Mesangial cell (primary cell): ENCODE results near the gene EPHA5. TPM values are rescaled to one million over a fixed set of nuclear protein-coding genes. Genes with fewer than 3 reads are reported as not detected.

Experiments
- total RNA-seq: library from RNA; depleted of rRNA; stranded (reverse); fragments of >200 nt; gene quantifications from 2 replicates; pipeline ENCODE4 v1.2.3, GENCODE V29; 2015

Gene EPHA5
- 0.25 and 0.49 TPM in 2 replicates for total RNA-seq

DNA sequence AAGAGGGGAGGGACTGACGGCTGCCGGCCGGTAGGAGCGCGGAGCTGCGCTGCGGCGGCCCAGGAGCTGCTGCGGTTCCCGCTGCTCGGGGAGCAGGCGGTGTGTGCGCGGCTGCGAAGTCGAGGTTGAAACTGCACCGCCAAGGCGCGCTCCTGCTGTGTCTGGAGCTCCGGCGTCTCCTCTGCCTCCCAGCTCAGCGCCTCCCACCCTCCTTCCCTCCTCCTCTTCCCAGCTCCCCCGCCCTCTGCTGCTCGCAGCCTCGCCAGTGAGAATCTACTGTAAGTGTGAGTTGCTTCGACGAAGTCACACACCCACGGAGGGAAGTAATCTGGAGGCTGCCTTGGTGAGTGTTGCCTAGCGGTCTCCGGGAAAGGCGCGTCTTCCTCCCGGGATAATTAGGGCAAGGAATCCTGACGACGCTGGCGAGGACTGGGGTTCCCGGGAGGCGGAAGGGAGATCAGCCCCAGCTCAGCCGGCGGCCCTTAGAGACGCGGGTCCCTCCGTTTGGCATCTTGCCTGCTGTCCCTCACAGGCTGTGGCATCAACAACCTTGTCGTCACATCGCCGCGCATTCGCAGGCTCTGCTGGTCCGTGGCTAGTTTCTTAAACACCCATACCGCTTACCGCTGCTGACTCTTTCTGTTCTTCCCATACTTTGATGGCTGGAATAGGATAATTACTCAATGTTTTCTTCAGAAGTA lies at the start of gene EPHA5:
Gene EPHA5, minus strand, starts transcription at position 159 of the 701 bp plus-strand sequence. CDS start 747 bp downstream, outside the sequence.

